Measurements from ENCODE around the gene ACBD6. TPM values are rescaled to one million over a fixed set of nuclear protein-coding genes. Genes with fewer than 3 reads are reported as not detected.

The ACBD6 gene
- total and polyA plus RNA-seq, 2 donors (not counting 1 experiment from before 2014, with no cell fraction given): 52.9 to 80.9 TPM

- H4K20me1 ChIP-seq (ENCODE audit: control insufficient read depth, insufficient read depth, low read length, poor library complexity, severe bottlenecking): no peaks in the 10 kb centered on the region
- H3K9me3 Mint-ChIP-seq (ENCODE audit: insufficient read depth): no peaks in the 10 kb centered on the region
- ChIA-PET POLR2A (no interaction called here), CTCF (interaction anchor here (6.2 kb wide), 1 partner anchor 9 kb away, joined by 43 read pairs; no protein-coding TSS in a partner anchor)
- peaks cover 21% of the 10 kb centered on the region for H3K4me1 Mint-ChIP-seq
- WGBS (ENCODE audit: insufficient coverage): 94% methylated on average over 8 of the region's 8 CpGs
- no peak for TF ChIP-seq EZH2 (IDR thresholded peaks at IDR 0.05; ENCODE audit: borderline replicate concordance, insufficient read depth, low read depth, low read length, poor library complexity, severe bottlenecking)
- no peak for TF ChIP-seq CTCF (IDR thresholded peaks at IDR 0.05)
- H3K27me3 ChIP-seq (replicated peaks in 1 of 4; ENCODE audit: control extremely low read depth in 1 of 4, control insufficient read depth in 3 of 4, insufficient read depth in 4 of 4, low read length in 3 of 4): no peaks in the 10 kb centered on the region
- H3K9me3 ChIP-seq (ENCODE audit: control extremely low read depth in 1 of 3, control insufficient read depth in 2 of 3, insufficient read depth in 1 of 3, low read length in 2 of 3): peaks cover 0 to 3% (median 1%) of the 10 kb centered on the region in 3 donors
- intact Hi-C loops (cut with micrococcal nuclease): no loop called here
- H3K27ac Mint-ChIP-seq: no peak overlapping the region
- H3K4me1 ChIP-seq (ENCODE audit: control insufficient read depth in 2 of 2, insufficient read depth in 2 of 2, low read length in 2 of 2): peaks cover 13 to 16% of the 10 kb centered on the region in 2 donors
- DNase-seq (no peak), ATAC-seq (ENCODE audit: low read depth) (no peak)
- peaks cover 5% of the 10 kb centered on the region for H3K27me3 Mint-ChIP-seq
- H2AFZ ChIP-seq (ENCODE audit: insufficient read depth, low read depth, low read length, poor library complexity, severe bottlenecking): no peak overlapping the region
- H3K79me2 ChIP-seq (ENCODE audit: control insufficient read depth, insufficient read depth, low read length): peaks cover 21% of the 10 kb centered on the region
- no peak overlapping the region for H3K4me2 ChIP-seq (replicated peaks; ENCODE audit: low read depth, low read length, poor library complexity, severe bottlenecking)
- H3K36me3 ChIP-seq (replicated peaks in 1 of 2; ENCODE audit: control extremely low read depth in 1 of 2, control insufficient read depth in 1 of 2, extremely low read depth in 1 of 2, insufficient read depth in 2 of 2, low read length in 1 of 2): no peaks in the 10 kb centered on the region
- H3K27ac ChIP-seq (ENCODE audit: low read length in 2 of 2): no peak overlapping the region
- no peak overlapping the region for H3K4me3 ChIP-seq (ENCODE audit: control extremely low read depth in 1 of 5, extremely low read depth in 1 of 5, insufficient read depth in 1 of 5, low read depth in 2 of 5, low read length in 4 of 5)
- no peak overlapping the region for H3K4me3 Mint-ChIP-seq
- no peak overlapping the region for H3K9ac ChIP-seq (ENCODE audit: low read length)
These were observed 3.5 kb upstream of the ACBD6 start for GRCh38 chr1:180505732-180506335.

GRCh38 chr1:180504186-180504585, 1.8 kb upstream of the ACBD6 start:
- no CpG with 5 or more reads among the region's 3 CpGs for WGBS (ENCODE audit: insufficient coverage)
- ATAC-seq (ENCODE audit: low read depth): no peak
- Histone ChIP-seq H3K27ac (ENCODE audit: low read length in 2 of 2) (no peak overlapping the region), H3K9me3 (ENCODE audit: control extremely low read depth in 1 of 3, control insufficient read depth in 2 of 3, insufficient read depth in 1 of 3, low read length in 2 of 3) (peaks cover 0 to 2% (median 1%) of the 10 kb centered on the region in 3 donors), H3K4me3 (ENCODE audit: control extremely low read depth in 1 of 5, extremely low read depth in 1 of 5, insufficient read depth in 1 of 5, low read depth in 2 of 5, low read length in 4 of 5) (no peak overlapping the region), H3K4me1 (ENCODE audit: control insufficient read depth in 2 of 2, insufficient read depth in 2 of 2, low read length in 2 of 2) (peaks cover 13 to 19% of the 10 kb centered on the region in 2 donors), H3K9ac (ENCODE audit: low read length) (no peak overlapping the region), H3K27me3 (replicated peaks in 1 of 4; ENCODE audit: control extremely low read depth in 1 of 4, control insufficient read depth in 3 of 4, insufficient read depth in 4 of 4, low read length in 3 of 4) (no peaks in the 10 kb centered on the region), H2AFZ (ENCODE audit: insufficient read depth, low read depth, low read length, poor library complexity, severe bottlenecking) (no peak overlapping the region), H3K79me2 (ENCODE audit: control insufficient read depth, insufficient read depth, low read length) (peaks cover 34% of the 10 kb centered on the region), H3K4me2 (replicated peaks; ENCODE audit: low read depth, low read length, poor library complexity, severe bottlenecking) (no peak overlapping the region), H4K20me1 (ENCODE audit: control insufficient read depth, insufficient read depth, low read length, poor library complexity, severe bottlenecking) (no peaks in the 10 kb centered on the region), H3K36me3 (replicated peaks in 1 of 2; ENCODE audit: control extremely low read depth in 1 of 2, control insufficient read depth in 1 of 2, extremely low read depth in 1 of 2, insufficient read depth in 2 of 2, low read length in 1 of 2) (no peaks in the 10 kb centered on the region)
- no peaks in the 10 kb centered on the region for H3K27me3 Mint-ChIP-seq
- no peak overlapping the region for H3K4me3 Mint-ChIP-seq
- ChIA-PET POLR2A (no interaction called here), CTCF (interaction anchor here (1.1 to 6.2 kb wide), 4 partner anchors 11 to 358 kb away, joined by 3 to 43 read pairs (median 14); no protein-coding TSS in a partner anchor)
- no peak overlapping the region for H3K27ac Mint-ChIP-seq
- intact Hi-C loops (cut with micrococcal nuclease): loop anchor here (5.0 kb wide), 2 partner anchors 518 to 552 kb away; partner anchors contain the start of genes CEP350 and STX6
- no peak for DNase-seq
- H3K9me3 Mint-ChIP-seq (ENCODE audit: insufficient read depth): no peaks in the 10 kb centered on the region
- H3K4me1 Mint-ChIP-seq: peaks cover 30% of the 10 kb centered on the region
- TF ChIP-seq CTCF (IDR thresholded peaks at IDR 0.05) (no peak), EZH2 (IDR thresholded peaks at IDR 0.05; ENCODE audit: borderline replicate concordance, insufficient read depth, low read depth, low read length, poor library complexity, severe bottlenecking) (no peak)

Measured in B cell (primary cell).